Activated CD8-positive, alpha-beta memory T cell treated with anti-CD3 and anti-CD28 coated beads for 48 hours (primary cell): ENCODE data around the gene THYN1.

ENCODE experiments used
- DNase-seq, 3 experiments: peaks; one replicate each; pipeline ENCODE4 v3.0.0-alpha.2; 2020; ENCODE audit warnings: low read depth in 2 of 3, low spot score in 2 of 3

Gene THYN1

DNA sequence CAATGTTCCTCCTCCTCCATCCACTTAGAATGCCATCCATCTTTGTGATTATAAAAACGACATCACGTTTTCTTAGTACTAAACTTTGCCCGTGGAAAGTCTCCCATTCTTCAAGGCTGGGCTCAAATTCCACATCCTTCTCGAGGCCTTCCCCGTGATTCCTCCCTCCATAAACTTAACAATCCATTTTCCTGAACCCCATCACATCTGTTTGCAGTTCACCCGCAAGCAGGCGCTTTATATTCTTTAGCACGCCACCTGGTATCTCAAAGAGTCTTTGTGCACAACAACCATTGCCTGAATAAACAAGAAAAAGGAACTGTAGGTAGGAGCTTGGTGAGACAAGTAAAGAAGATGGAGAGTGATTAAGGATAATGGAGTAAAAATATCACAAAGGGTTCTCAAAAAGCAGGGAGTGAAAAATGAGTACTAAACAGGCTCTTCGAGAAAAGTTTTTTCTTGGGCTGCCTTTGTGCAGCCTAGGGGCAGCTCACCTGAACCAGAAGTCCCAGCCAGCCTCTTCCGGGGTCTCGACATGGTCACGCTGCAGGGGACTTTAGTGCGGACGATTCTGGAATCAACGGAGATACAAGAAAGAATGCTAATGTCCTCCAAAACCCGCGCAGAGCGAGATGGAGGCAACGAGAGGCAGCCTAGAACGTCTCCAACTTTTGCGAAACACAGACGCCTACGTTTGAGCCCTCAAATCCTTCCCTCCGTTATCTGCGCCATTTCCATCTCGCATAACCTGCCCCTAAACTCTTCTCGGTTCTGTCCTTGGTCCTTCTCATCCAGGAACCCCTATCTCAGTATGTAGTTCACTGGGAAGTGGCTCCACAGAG, 585 bp downstream of the THYN1 start:
- DNase-seq = peak in 1 of 3 experiments; percentile 15

DNA sequence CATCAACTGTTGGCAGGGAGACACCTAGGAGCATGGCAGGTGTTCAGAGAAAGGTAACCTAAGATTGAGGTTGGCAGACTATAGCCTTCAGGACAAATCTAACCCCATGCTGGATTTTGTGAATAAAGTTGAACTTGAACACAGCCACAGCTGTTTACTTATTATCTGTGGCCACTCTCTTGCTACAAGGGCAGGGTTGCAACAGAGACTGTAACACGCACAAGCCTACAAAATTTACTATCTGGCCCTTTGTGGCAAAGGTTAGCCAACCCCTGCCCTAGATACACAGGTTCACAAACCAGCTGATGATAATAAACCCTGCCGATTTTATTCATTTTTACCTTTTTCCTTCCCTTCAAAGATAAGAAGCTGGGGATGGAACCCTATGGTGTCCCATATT, 2.5 kb downstream of the THYN1 start:
- DNase-seq = no peak

DNA sequence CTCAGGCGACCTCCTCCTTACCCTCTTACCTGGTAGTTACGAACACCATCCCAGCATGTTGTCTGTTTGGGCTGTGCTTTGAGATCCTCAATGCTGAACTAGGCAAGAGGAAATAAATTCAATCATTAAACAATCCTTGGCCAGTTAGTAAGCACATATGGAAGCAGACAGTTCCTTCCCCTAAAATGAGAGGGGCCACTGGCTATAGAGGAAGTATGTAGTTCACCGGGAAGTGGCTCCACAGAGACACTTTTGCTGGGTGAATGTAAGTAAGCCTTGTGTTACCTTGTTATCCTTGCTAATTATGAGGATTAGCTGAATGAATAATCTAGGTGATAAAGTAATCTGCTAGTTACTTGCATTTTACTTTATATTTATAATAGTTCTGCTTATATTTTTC, 2.9 kb downstream of the THYN1 start:
- DNase-seq = no peak

DNA sequence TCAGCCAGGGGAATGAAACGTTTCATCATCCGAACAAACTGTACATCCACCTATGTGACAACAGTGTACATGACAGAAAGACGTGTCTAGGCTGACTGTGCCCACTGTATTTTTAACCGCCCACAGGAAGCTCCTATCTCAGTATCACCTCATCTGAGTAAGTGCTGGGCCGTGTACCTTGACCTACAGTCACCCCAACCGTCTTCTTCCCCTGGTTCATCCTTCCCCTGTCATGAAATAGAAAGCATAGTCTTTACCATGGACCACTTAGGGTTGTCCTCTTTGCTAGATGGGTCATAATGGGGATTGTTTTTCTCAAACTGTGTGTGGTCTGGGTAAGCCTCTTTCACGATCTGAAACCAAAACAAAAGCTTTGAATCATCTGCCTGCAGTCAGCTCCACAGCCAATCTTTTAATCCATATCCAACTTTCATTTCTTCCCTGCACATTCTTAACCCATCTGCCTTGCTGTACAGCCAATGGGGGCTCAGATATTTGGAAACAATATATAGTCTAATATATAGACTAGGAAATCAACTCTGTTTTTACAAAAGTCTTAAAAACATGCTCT, 4.2 kb downstream of the THYN1 start:
- DNase-seq = no peak

DNA sequence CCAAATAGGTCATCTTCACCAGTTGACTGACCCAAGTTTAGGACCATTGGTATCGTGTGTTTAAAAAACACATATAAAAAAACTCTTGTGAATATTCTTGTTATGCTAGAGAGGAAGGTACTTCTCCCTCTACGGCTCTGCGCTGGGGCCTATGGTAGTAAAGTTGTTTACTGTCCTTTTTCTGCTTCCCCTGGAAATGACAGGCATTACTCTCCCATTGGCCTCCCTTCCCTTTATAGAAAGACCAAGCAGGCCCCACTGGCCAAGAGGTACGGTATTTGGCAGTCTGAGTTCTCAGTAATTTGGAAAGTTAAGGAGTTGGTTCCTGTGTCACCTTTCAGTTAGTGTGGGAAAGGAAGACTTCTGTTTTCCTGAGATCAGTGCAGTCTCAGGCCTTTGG, 6.5 kb downstream of the THYN1 start:
- no peak for DNase-seq

DNA sequence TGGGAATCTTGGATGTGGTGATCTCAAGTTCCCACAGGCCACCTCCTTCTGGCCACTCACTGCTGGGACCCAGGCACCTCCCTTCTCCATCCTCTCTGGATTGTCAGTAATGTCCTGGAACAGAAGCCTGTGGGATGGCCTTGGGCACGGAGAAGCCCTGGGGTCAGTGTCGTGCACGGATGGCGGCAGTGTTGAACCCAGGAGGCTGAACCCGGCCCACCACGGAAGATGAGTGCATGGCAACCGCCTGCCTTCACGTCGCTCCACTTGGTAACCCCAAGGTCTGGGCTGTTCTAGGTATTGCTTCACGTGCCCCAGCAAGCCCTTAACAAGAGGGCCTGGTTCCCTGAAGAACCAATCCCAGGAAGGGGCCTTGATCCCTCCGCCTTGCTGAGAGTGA, 7.1 kb downstream of the THYN1 start:
- DNase-seq = no peak

DNA sequence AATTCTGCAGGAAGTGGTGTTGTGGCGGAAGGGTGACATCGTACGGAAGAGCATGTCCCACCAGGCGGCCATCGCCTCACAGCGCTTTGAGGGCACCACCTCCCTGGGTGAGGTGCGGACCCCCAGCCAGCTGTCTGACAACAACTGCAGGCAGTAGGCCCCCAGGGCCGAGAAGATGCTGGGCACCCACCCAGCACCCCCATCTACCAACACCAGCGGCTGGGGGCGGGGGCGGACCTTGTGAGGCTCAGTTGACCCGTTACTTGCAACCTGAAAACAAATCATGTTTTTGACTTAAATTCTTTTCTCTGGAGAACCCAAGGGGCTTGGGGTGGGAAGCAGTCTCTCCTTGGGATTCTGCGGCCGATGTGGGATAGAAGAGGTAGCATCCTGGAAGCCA, 7.7 kb downstream of the THYN1 start:
- DNase-seq = no peak

DNA sequence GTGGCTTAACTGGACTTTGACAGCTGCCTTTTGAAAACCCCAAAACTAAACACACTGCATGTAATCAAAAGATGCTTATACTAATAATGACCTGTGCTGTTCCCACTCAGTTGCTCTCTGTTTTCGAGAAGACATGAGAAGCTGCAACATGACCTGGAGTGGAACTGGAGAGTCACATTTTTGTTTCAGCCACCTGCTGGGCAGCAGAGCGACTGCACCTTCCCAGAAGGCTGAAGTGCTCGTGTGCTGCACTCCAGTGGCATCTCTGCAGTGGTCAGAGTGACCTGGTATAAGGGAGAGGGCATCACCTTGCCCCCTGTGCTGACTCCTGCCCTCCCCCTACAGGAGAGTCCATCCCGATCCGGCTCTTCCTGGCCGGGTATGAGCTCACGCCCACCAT, 8.6 kb downstream of the THYN1 start:
- DNase-seq = no peak

DNA sequence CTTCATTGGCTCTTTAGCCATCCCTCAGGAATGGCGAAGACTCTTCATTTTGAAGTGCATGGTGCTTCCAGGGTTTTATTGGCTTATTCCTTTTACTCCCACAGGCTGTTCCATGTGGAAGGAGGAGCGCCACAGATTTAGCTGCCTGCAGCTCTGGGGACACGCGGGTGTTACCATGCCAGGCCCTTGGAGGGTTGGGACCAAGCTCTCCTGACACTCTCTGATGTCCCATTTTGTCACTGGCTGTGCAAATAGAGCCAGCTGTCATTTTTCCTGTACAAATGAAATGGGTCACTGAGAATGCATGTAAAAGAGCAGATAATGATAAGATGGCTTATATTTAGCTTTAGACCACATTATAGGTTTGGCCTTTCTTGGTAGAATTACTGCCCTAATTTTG, 9.2 kb downstream of the THYN1 start:
- no peak for DNase-seq

DNA sequence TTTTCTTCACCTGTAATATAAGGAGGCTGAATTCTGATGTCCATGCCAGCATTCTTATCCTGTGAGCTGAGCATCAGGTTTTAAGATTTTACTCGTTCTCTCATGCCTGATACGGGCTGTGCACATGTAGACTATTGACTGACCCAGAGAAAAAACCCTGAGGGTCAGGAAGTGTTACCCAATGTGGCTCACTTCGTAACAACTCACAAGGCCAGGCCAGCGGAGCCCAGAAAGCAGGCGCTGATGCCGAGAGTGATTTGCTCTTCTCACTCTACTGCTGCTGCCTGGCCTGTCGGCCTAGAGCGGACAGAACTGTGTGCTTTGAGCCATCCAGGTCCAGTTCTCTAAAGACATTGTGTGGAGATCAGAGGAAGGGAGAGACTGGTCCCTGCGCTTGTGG, 10.8 kb downstream of the THYN1 start:
- no peak for DNase-seq

DNA sequence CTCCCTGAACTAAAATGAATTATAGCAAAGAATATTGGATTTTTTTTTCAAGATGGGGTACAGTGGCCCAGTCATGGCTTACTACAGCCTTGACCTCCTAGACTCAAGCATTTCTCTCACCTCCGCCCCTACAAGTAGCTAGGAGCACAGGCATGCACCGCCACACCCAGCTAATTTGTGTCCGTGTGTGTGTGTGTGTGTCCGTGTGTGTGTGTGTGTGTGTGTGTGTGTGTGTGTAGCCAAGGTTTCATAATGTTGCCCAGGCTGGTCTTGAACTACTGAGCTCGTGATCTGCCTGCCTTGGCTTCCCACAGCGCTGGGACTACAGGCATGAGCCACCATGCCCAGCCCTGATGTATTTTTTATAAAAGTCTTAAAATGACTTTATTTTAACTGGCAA, 12.6 kb downstream of the THYN1 start:
- no peak for DNase-seq

DNA sequence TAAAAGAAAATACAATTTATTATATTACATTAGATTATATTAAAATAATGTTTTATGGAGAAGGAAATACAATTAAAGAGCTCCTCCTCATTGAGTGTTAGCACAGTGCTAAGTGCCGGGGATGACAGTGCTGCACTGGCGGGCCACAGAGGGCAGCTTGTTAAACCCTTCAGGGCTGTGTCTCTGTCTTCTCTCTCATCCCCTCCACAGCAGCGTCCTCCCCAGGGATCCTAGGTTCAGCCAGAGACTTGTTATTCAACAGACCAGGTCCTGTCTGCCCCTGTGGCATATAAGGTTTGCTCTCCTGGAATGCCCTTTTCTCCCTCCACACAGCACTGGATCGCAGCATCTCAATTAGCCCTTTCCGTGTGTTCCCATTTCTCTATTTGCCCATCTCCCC, 14.2 kb downstream of the THYN1 start:
- no peak for DNase-seq

DNA sequence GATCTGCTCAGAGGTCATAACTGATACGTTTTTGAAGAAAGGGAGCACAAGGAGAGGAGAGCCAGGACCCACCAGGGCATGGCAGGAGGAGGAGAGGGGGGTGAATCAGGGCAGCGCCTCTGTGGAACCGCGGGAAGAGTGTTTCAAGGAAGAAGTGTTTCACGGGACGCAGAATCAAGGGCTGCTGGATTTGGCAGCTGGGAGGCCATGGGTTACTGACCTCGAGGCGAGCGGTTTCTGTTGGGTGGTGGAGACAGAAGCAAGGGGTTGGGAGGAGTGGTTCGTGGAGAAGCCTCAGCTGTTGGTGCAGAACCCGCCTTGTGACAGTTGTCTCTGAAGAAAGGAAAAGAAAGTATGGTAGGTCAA, 15.6 kb downstream of the THYN1 start:
- DNase-seq = no peak

DNA sequence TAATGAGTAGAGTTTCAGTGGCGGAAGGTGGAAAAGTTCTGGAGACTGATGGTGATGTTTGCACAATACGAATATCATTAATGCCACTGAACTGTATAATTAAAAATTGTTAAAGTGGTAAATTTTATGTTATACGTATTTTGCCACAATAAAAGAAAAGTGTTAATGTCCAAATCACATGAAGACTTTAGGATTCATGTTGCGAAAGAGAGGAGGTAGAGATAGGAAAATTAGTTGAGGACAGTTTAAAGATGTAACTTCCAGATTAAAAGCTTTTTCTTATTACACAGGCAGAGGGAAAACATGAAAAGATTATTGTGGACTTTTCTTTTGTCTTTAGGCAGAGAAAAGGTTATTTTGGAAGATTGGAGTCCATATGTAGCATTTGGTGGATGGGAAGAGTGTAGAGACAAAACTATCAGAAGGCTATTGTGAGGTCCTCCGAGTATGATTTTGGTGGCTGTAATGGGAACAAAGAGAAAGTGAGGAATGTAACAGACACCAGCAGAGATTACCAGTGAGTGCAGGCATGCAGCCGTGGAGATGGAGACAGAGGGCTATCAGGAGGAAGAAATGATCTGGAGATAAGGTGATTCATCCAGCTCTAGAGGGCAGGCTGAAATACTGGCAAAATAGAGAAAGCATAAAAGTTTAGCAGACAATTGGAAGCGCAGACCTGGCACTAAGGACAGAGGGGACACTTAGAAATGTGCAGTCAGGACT, 16.2 kb downstream of the THYN1 start:
- no peak for DNase-seq

DNA sequence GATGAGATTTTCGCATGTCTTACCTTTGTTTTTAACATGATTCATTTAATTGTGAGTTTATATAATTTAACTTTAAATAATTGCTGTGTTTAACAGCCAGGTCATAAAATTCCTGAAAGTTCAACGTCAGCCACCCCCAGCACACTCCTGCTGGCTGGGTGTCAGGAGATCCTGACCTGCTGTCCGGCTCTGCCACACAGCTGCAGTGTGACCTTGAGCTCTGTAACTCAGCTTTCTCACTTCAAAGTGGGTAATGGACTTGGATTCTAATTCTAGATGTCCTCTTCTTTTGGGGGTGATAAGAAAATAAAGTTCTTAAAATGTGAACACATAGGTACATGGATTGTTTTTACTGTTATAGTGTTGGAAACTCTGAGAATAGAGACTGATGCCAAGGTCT, 17.8 kb downstream of the THYN1 start:
- no peak for DNase-seq

DNA sequence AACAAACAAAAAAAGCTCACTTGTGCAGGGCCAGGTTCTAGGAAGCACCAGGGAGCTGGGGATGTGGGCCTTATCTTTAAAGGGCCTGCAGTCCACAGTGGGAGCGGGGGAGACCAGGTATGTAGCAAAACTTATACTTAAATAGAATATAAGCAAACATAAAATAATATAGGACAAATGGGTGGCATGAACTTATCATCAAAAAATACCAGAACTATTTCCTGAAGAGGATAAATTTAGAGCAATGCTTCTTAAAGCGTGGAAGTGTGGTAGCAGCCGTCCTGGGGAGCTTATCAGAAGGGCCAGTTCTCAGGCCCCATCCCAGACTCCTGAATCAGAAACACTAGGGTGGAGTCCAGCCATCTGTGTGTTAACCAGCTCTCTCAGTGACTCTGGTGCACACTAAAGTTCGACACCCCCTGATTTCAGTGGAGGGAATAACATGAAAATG, 19.4 kb downstream of the THYN1 start:
- no peak for DNase-seq

DNA sequence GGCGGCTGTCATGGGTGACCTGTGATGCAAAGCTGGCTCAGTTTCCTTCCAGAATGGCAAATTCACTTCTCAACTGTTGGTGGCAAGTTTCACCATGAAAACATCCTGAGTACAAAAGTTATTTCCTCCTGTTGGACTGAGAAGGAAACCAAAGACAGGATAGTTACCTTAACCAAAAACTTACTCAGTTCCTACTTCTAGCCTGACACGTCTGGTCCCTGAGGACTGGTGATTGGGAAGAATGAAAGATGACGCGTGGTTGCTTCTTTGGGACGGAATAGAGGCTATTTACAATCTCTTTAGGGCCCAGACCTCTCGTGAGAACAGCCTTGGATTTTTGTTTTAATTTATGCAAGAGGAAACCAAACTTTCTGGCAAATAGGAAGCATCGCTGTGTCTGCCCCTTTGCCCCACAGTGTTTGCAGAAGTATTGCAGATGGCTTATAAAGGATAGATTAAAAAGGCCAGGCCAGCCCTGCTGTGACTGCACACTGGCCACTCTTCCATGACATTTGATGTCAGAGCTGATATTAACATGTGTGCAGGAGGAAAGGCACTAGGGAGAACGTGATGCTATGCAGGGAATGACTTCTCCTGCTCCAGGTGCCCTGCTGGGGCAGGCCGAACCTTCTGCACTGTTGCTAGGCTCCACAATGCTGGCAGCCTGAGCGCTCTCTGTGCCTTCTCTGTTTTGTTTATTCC, 21.0 kb downstream of the THYN1 start:
- DNase-seq = no peak

DNA sequence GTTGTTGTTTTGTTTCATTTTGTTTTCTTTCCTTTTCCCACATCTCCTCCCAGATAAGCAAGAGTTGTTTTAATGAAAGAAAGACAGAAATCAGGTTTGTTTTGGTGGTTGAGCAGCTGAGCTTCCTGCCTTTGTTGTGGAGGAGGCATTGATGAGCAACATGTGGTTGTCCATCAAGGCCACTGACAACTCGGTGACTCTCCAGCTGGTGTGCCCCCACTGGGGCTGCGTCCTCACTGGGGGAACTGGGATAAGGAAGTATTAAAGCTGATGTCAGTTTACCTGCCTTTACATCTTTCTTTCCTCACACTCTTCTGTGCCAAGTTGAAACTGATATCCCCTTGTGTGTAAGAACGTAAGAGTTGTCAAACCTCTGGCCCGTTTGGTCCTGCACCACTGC, 22.8 kb downstream of the THYN1 start:
- no peak for DNase-seq

DNA sequence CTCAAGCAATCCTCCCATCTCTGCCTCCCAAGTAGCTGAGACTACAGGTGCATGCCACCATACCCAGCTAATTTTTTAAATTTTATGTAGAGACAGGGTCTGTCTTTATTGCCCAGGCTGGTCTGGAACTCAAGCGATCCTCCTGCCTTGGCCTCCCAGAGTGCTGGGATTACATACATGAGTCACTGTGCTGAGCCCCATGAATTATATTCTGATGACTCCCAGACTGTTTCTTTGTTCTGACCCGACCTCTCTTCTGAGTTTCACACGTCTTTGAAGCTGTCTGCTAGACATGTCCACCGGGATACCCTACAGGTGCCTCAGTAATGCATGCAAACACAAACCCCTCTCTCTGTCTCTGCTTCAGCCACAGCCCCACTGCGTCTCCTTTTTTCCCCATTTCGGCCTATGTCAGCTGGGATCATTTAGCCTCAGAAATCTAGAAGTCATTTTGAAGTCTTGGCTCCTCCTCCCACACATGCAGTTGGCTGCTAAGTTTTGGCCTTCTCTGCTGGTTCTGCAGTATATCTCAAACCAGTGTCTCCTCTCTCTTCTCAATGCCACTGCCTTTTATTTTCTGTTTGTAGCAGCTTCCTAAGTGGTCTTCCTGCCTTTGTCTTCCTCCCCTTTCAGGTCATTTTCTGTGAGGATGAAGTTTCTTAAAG, 23.9 kb downstream of the THYN1 start:
- no peak for DNase-seq

DNA sequence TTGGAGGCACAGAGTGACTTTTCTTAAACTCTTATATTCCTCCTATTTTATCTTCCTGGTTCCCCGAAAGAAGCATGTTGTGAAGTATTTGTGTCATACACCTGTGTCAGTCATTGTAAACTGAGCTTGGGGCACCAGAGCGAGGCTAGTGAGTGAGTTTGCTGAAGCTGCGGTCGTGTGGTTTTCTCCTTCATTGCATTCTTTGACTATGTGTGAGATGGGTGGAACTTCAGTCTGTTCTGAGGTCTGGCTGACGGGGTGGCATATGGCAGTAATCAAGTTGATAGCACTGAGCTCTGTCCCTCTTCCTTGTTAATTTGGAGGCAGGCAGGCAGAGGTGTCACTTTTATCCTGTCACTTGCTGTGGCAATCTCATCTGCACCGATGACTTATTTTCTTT, 24.5 kb downstream of the THYN1 start:
- DNase-seq = no peak

DNA sequence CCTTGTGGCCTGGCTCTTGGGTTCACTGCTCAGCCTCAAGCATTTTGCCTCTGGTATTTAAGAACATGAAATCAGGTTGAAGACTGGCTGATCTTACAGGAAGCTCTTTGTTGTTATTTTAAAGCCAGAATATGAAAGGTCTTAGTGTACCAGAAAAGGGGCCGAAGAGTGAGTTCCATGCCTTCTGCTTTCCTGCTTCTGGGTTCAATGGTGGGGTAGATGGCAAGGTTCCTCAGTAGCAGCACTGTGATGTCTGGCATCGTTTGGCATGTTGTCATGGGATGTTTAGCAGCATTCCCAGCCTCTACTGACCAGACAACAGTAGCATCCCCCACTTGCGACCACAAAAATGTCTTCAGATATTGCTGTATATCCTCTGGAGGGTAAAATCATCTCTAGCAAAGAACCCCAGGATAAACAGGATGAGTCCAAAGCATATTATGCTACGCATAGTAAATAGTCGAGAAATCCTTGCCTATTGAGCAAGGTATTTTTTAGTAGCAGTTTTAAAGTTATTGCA, 26.3 kb downstream of the THYN1 start:
- DNase-seq = no peak
